K562 (cell line): ENCODE measurements around the gene SVBP. TPM values are rescaled to one million over a fixed set of nuclear protein-coding genes. Genes with fewer than 3 reads are reported as not detected.
A peak's percentile ranks its signal among the peaks of the same experiment; 100 is the strongest.

Experiments used
- CBX1 ChIP-seq: sonication (generic); IDR thresholded peaks from 2 replicates; pipeline ENCODE4 v1.6.1; 2016; ENCODE audit warnings: antibody characterized with exemption, low read depth, mild to moderate bottlenecking
- CEBPB ChIP-seq: fragments of 450-650 bp; IDR thresholded peaks from 2 replicates; pipeline ENCODE4 v1.6.1; 2016; ENCODE audit warnings: missing genetic modification characterization, missing compliant biosample characterization
- KDM2B ChIP-seq: fragments of 250-450 bp; sonication (Bioruptor Pico); IDR thresholded peaks from 2 replicates; pipeline ENCODE4 v1.8.0; 2021; ENCODE audit warnings: mild to moderate bottlenecking, moderate library complexity
- KLF13 ChIP-seq: fragments of 450-650 bp; IDR thresholded peaks from 2 replicates; pipeline ENCODE4 v1.6.1; 2016; ENCODE audit warnings: missing genetic modification characterization, low read depth, mild to moderate bottlenecking, missing compliant biosample characterization, moderate library complexity, borderline replicate concordance
- STAT6 ChIP-seq: sonication (generic); formaldehyde crosslinking; IDR thresholded peaks from 2 replicates; pipeline ENCODE4 v1.8.1; 2023; ENCODE audit warnings: mild to moderate bottlenecking, missing genetic modification reagents
- TAF9B ChIP-seq: fragments of 450-650 bp; IDR thresholded peaks from 2 replicates; pipeline ENCODE4 v1.6.1; 2018; ENCODE audit warnings: mild to moderate bottlenecking; ENCODE audit not compliant: partially characterized antibody
- THRAP3 ChIP-seq: fragments of 450-650 bp; IDR thresholded peaks from 2 replicates; pipeline ENCODE4 v1.6.1; 2016; ENCODE audit warnings: mild to moderate bottlenecking, inconsistent platforms, borderline replicate concordance
- ZBTB8A ChIP-seq: fragments of 450-650 bp; IDR thresholded peaks from 2 replicates; pipeline ENCODE4 v1.6.1; 2018; ENCODE audit warnings: mild to moderate bottlenecking, moderate library complexity; ENCODE audit not compliant: partially characterized antibody
- ZNF175 ChIP-seq: fragments of 200-800 bp; sonication (Bioruptor generic); IDR thresholded peaks from 2 replicates; pipeline ENCODE4 v1.6.1; 2016; ENCODE audit warnings: low read depth, mild to moderate bottlenecking, missing genetic modification characterization, missing compliant biosample characterization
- ZNF197 ChIP-seq: fragments of 200-800 bp; sonication (Bioruptor generic); IDR thresholded peaks from 2 replicates; pipeline ENCODE4 v1.6.1; 2016; ENCODE audit warnings: low read depth, missing genetic modification characterization, missing compliant biosample characterization
- ZNF41 ChIP-seq: fragments of 250-450 bp; sonication (Bioruptor Pico); conservative IDR thresholded peaks from 2 replicates; pipeline ENCODE4 v1.4.0; 2020; ENCODE audit warnings: mild to moderate bottlenecking
- ZNF717 ChIP-seq: fragments of 250-450 bp; sonication (Bioruptor Pico); IDR thresholded peaks from 2 replicates; pipeline ENCODE4 v1.5.0; 2021
- ZSCAN32 ChIP-seq: fragments of 450-650 bp; formaldehyde crosslinking; IDR thresholded peaks from 2 replicates; pipeline ENCODE4 v1.4.0; 2020; ENCODE audit warnings: mild to moderate bottlenecking, moderate library complexity
- polyA plus RNA-seq, 8 experiments: library from polyadenylated mRNA; depleted of rRNA in 4 of 8; stranded (reverse) in 5 of 8; unstranded in 3 of 8; fragments of >200 nt; fragmentation: Nextera tagmentation in 2 of 8; fragmentation: Illumina TruSeq in 1 of 8; extraction: Ambion mirVana in 2 of 8; extraction: Trizol in 1 of 8; gene quantifications; 2 replicates each; pipeline versions ENCODE4 v1.2.1 to v1.2.3, GENCODE V29; 2011 to 2014; ENCODE audit warnings: inconsistent platforms in 1 of 8, missing spikeins in 1 of 8
- total RNA-seq, 7 experiments: library from RNA; depleted of rRNA in 6 of 7; stranded (reverse); fragments of >200 nt in 6 of 7; fragmentation: Illumina TruSeq in 2 of 7; extraction: Trizol in 2 of 7; gene quantifications; 2 replicates each; pipeline versions ENCODE4 v1.2.1 to v1.2.3, GENCODE V29; 2011 to 2021; ENCODE audit warnings: low replicate concordance in 1 of 7
- TF ChIP-seq, protein P1 (sequence below): fragments of 450-650 bp; formaldehyde crosslinking; IDR thresholded peaks from 2 replicates; pipeline ENCODE4 v1.4.0; 2022; ENCODE audit warnings: missing genetic modification characterization
- TF ChIP-seq, protein P2 (sequence below): fragments of 250-450 bp; sonication (Bioruptor Pico); IDR thresholded peaks from 2 replicates; pipeline ENCODE4 v1.8.0; 2021; ENCODE audit warnings: moderate library complexity, mild to moderate bottlenecking, inconsistent platforms
- TF ChIP-seq, protein P3 (sequence below), 2 experiments: IDR thresholded peaks; 2 replicates each; pipeline ENCODE4 v1.6.1; 2011; ENCODE audit warnings: borderline replicate concordance in 1 of 2, control low read depth in 1 of 2, low read depth in 1 of 2, low read length in 1 of 2, mild to moderate bottlenecking in 1 of 2, mixed read lengths in 1 of 2, moderate library complexity in 1 of 2; ENCODE audit not compliant: insufficient read depth in 1 of 2, insufficient read length in 1 of 2, poor library complexity in 1 of 2, severe bottlenecking in 1 of 2; ENCODE audit errors: extremely low read depth in 1 of 2
- TF ChIP-seq, protein P4 (sequence below): fragments of 250-450 bp; sonication (Bioruptor Pico); IDR thresholded peaks from 2 replicates; pipeline ENCODE4 v1.5.0; 2021

SVBP gene
- total and polyA plus RNA-seq, 9 of the 15 experiments (the other 6 are each of a cell fraction or from before 2014, with no cell fraction given) = 31.7 to 49.7 (median 40.0) TPM

GRCh38 chr1:42816585-42817439 lies at the start of gene SVBP, which contains the start of gene ERMAP (continued):
- TF ChIP-seq, protein P1, sequence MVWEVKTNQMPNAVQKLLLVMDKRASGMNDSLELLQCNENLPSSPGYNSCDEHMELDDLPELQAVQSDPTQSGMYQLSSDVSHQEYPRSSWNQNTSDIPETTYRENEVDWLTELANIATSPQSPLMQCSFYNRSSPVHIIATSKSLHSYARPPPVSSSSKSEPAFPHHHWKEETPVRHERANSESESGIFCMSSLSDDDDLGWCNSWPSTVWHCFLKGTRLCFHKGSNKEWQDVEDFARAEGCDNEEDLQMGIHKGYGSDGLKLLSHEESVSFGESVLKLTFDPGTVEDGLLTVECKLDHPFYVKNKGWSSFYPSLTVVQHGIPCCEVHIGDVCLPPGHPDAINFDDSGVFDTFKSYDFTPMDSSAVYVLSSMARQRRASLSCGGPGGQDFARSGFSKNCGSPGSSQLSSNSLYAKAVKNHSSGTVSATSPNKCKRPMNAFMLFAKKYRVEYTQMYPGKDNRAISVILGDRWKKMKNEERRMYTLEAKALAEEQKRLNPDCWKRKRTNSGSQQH (CRISPR knock-in tag) = no peak
- TF ChIP-seq, protein P2, sequence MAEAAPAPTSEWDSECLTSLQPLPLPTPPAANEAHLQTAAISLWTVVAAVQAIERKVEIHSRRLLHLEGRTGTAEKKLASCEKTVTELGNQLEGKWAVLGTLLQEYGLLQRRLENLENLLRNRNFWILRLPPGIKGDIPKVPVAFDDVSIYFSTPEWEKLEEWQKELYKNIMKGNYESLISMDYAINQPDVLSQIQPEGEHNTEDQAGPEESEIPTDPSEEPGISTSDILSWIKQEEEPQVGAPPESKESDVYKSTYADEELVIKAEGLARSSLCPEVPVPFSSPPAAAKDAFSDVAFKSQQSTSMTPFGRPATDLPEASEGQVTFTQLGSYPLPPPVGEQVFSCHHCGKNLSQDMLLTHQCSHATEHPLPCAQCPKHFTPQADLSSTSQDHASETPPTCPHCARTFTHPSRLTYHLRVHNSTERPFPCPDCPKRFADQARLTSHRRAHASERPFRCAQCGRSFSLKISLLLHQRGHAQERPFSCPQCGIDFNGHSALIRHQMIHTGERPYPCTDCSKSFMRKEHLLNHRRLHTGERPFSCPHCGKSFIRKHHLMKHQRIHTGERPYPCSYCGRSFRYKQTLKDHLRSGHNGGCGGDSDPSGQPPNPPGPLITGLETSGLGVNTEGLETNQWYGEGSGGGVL (CRISPR knock-in tag) = no peak
- TF ChIP-seq KLF13 (tag) (peak; percentile 64; the same call in 1 of the 2 replicates), TAF9B (peak; percentile 66), CBX1 (peak; percentile 68), CEBPB (tag) (no peak), ZNF41 (CRISPR knock-in tag) (0 out of 2 replicates have a peak, but pooled peaks have one; percentile 21), STAT6 (CRISPR knock-in tag) (no peak), ZSCAN32 (CRISPR knock-in tag) (no peak; the same call in 1 of the 2 replicates), KDM2B (CRISPR knock-in tag) (no peak), ZBTB8A (no peak), THRAP3 (no peak), ZNF197 (CRISPR knock-in tag) (no peak), ZNF175 (CRISPR knock-in tag) (no peak), ZNF717 (CRISPR knock-in tag) (no peak)
- TF ChIP-seq, protein P3, sequence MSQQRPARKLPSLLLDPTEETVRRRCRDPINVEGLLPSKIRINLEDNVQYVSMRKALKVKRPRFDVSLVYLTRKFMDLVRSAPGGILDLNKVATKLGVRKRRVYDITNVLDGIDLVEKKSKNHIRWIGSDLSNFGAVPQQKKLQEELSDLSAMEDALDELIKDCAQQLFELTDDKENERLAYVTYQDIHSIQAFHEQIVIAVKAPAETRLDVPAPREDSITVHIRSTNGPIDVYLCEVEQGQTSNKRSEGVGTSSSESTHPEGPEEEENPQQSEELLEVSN (IDR thresholded peaks at IDR 0.05; ENCODE audit: borderline replicate concordance in 1 of 2, extremely low read depth in 1 of 2, insufficient read depth in 1 of 2, insufficient read length in 1 of 2, low read depth in 1 of 2, low read length in 1 of 2, poor library complexity in 1 of 2, severe bottlenecking in 1 of 2) = peak in 1 of 2 experiments; percentile 60
- TF ChIP-seq, protein P4, sequence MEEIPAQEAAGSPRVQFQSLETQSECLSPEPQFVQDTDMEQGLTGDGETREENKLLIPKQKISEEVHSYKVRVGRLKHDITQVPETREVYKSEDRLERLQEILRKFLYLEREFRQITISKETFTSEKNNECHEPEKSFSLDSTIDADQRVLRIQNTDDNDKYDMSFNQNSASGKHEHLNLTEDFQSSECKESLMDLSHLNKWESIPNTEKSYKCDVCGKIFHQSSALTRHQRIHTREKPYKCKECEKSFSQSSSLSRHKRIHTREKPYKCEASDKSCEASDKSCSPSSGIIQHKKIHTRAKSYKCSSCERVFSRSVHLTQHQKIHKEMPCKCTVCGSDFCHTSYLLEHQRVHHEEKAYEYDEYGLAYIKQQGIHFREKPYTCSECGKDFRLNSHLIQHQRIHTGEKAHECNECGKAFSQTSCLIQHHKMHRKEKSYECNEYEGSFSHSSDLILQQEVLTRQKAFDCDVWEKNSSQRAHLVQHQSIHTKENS = no peak
